A549 treated with CpdA at 1 μM for 4 hours (cell line): ENCODE results near the gene OR13F1. TPM values are rescaled to one million over a fixed set of nuclear protein-coding genes. Genes with fewer than 3 reads are reported as not detected.

Source experiments
- total RNA-seq: library from RNA; stranded (reverse); fragments of 200-300 nt; extraction: Qiagen RNA extraction; gene quantifications from 5 replicates; pipeline ENCODE4 v1.2.3, GENCODE V29; 2022; ENCODE audit warnings: low read depth

Gene OR13F1
- not detected in 5 replicates for total RNA-seq

GRCh38 chr9:104503963-104504362 is at the start of gene OR13F1:
TSS of gene OR13F1 (plus strand) at chr9:104504263. CDS start at chr9:104504263, 0 bp downstream.

GRCh38 chr9:104527109-104527508 is 23.0 kb downstream of the OR13F1 start, which contains the start of gene OR13C4:
TSS of gene OR13C4 (minus strand) at chr9:104527209. CDS start at chr9:104527209, 0 bp downstream.

GRCh38 chr9:104536756-104537155 is 32.7 kb downstream of the OR13F1 start, which contains the start of gene OR13C3:
TSS of gene OR13C3 (minus strand) at chr9:104536856. CDS start at chr9:104536723, 133 bp downstream.

Other genes starting within 250 kb of the OR13F1 start
- not detected in 5 replicates for gene OR13C4, start 22.9 kb downstream of the OR13F1 start, total RNA-seq
- not detected in 5 replicates for gene OR13C3, start 32.6 kb downstream of the OR13F1 start, total RNA-seq
- gene OR13C8, start 64.9 kb downstream of the OR13F1 start, total RNA-seq, result not detected in 5 replicates
- not detected in 5 replicates for gene OR13C5, start 95.2 kb downstream of the OR13F1 start, total RNA-seq
- not detected in 5 replicates for gene OR13C2, start 101.4 kb downstream of the OR13F1 start, total RNA-seq
- not detected in 5 replicates for gene OR13C9, start 113.9 kb downstream of the OR13F1 start, total RNA-seq
- not detected in 5 replicates for gene OR13D1, start 190.3 kb downstream of the OR13F1 start, total RNA-seq
- 11.1 to 16.2 TPM (median 13.5 TPM) in 5 replicates for gene NIPSNAP3A, start 243.4 kb downstream of the OR13F1 start, total RNA-seq